Head of caudate nucleus (tissue), 42 donors: ENCODE measurements around the gene CMYA5.
A peak's percentile ranks its signal among the peaks of the same experiment; 100 is the strongest.

Experiments used
- DNase-seq, 42 donors: peaks; one replicate each; pipeline versions ENCODE4 v3.0.0 to v3.0.0-alpha.2; 2020 to 2021; ENCODE audit warnings: mixed read lengths in 7 of 42
- intact Hi-C: fragments of 100-400 bp; cut with DNase I; formaldehyde crosslinking; loops from one replicate; pipeline ENCODE4 v1.15.0; 2022

CMYA5 gene

DNA sequence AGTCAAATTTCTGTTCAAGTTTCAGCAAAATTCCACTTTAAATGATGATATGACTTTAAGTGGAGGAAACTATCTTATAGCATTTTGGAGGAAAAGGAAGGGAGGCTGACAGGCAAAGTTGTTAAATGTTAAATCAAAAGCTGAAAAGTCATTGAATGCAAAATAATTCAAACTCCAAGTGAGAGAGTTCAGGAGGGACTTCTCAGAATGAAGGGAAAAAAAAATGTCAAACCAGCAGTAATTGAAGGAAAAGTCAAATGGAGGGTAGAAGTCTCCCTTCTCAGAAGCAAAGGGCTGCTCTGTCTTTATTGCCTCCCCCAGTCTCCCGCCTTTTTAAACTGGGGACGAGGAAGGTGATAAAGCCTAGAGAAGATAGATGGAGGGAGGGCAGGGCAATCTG lies 134.8 kb downstream of the CMYA5 start:
- peak in 1 of 42 donors; percentile 0 for DNase-seq
- intact Hi-C loops: no loop called here

DNA sequence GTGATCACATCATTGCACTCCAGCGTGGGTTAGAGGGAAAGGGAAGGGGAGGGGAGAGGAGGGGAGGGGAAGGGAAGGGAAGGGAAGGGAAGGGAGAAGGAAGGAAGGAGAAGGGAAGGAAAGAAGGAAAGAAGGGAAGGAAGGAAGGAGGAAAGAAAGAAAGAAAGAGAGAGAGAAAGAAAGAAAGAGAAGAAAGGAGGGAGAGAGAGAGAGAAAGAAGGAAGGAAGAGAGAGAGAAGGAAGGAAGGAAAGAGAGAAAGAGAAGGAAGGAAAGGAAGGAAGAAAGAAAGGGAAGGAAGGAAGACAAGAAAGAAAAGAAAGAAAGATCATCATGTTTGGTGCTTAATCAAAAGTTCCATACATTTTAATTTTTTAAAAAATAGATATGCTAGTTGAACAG lies 136.2 kb downstream of the CMYA5 start:
- intact Hi-C loops: no loop called here
- no peak for DNase-seq

DNA sequence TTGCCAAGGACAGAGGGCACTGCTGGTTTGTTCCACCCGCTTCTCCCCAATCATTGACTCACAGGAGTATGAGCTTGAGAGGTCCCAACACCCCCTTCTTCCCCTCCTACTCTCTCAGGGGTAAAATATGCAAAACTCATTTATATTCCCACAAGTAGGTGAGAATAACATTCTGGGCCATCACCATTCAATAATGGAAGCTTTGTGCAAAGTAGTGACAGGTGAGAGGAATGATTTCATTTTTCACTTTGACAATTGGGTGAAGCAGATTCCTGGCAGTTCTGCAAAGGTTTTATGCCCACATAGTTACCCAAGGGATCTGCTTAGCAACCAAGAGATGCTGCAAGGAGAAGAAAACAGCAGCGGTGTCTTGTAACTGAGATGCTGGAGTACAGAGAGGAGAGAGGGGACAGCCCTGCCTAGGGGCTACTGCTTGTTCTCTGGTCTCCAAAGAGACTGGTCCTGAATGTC lies 137.6 kb downstream of the CMYA5 start:
- intact Hi-C loops: no loop called here
- peak in 18 of 42 donors; percentile 13 to 79 (median 42) for DNase-seq

DNA sequence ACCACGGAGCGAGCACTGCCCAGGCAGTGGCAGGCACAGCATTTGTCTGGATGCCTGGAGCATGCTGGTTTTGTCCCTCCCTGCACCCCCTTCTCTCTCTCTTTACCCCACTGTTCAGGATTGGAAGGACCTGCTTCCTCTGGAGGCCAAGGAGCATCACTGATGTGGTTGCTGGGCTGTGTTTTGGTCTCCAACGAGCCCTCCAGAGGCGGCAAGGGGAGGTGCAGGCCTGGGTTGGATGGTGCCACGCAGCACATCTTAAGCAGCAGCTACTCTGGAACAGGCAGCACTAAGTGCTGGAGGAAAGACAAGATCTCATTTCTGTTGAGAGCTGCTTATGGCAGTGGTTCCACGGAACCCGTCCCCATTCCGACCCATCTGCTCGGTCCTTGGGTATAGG lies 139.6 kb downstream of the CMYA5 start:
- DNase-seq: peak in 11 of 42 donors; percentile 18 to 59 (median 27)
- intact Hi-C loops: no loop called here

DNA sequence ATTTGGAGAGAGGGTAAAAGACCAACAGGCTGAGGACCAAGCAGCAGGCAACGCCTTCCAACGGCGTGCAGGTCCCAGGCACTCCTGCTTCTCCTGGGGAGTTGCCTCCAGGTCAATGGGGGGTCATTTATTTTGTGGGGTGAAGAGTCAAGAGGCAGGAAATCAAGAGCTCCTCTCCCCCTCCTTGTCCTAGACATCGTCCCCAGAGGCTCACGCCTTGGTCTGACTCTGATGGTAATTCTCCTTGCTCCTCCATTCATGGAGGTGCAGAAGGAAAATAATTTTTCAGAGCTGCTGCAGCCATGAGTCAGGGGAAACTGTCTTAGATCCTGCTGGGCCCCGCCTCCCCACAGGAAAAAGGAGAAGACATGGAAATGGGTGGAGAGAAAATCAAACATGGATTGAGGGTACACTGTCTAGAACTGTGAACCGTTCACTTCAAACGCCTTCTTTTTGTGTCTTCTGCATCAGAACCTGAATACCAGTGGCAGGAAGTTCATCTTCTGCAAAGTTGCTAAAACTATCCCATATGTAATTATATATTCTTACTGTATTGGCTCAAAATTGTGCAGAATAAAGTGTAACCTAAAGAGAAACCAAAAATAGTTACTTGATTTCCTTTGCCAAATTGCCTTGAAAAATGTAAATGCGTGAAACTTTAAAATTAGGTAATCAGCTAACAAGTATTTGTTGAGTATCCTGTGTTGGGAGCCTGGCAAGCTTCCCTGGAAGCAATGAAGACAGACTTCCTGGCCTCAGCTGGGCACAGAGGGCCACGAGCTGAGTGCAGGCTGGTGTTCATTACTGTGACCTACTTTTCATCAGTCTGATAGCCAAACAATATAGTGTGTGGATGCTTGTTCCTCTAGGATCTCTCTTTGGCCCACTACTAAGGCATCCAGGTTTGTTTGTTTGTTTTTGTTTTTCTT lies 142.0 kb downstream of the CMYA5 start:
- intact Hi-C loops: no loop called here
- peak in 2 of 42 donors; percentile 8 to 19 for DNase-seq

DNA sequence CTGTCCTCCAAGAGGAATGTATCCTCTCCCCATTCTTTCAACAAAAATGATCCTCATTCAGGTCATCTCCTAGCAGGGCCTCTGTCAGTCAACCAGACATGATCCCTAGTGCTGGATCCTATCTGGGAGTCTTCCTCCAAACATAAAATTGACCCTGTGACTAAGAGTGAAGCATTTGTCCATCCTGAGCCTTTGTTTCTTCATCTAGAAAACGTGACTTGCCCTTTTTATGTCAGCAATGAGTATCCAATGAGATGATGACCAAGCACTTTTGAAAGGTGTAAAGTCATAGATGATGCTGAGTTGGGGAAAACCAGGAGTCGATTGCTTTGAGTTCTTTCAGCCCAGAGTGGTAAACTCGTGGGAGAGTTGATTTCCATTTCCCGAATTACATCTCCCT lies 143.3 kb downstream of the CMYA5 start:
- peak in 1 of 42 donors; percentile 4 for DNase-seq
- intact Hi-C loops: no loop called here

DNA sequence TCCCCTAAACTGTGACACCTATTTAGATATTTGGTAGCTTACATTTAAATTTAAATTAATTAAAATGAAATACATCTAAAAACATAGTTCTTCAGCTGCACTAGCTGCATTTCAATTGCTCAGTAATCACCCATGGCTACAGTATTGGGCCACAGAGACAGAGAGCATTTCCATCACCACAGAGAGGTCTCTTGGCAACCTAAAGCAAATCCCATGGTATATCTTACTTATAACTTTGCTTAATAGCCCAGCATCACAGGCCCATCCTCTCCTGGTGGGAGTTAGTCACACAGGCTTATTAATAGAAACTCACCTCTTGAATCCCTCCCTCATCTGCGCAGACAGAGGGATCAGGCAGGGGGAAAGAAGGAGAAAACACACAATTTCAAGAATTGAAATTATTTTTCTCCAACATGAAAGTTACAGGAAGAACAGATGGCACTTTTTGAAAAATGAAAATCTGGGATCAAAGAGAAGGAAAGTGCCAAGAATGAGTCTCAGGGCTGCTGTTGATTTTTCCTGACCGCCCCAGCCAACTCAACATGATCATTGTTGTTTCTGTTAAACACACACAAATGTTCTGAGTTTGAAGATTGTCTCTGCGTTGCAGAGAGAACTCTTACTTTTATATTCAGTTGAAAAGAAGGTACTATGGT lies 144.6 kb downstream of the CMYA5 start:
- intact Hi-C loops: no loop called here
- peak in 1 of 42 donors; percentile 8 for DNase-seq

DNA sequence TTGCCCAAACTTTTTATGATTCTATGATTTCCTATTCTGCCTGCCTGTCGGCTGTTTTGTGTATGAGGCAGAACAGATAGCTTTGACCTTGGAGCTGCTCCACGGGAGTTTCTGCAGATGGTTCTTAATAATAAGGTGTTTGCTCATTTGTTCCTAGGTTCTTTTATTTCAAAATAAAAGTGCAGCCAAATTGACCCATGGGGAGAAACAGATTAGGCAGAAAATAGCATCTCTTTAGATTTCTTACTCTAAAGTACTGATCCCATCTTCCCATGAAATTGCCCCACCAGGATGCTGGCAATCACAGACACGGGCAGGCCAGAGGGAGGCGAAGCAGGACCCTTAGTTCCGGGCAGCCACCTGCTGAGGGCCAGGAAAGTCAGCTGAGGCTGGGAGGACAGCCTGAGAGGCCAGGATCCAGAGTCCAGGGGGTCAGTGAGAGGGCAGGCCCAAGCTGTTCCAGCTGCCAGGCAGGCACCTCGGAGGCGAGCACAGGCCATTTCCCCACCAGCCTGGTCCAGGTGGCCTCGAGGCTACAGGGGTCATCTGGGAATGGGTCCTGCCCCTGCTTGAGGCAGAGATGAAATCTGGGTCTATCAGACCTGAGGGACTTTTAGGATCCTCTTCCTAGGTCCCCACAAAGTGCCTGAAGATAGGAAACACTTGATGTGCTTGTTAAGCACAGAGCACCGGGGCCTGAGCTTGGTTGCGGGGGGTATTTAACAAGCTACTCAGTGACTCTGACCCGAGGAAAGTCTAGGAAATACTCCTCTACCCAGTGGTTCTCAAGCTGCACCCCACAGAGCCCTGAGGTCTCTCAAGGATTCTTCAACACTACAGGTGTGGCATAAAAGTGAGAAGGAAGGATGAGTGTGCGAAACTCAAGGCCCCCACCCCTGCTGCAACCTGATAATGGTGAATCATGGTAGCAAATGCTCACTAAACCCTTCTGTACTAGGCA lies 145.4 kb downstream of the CMYA5 start:
- peak in 2 of 42 donors; percentile 5 to 39 for DNase-seq
- intact Hi-C loops: no loop called here

DNA sequence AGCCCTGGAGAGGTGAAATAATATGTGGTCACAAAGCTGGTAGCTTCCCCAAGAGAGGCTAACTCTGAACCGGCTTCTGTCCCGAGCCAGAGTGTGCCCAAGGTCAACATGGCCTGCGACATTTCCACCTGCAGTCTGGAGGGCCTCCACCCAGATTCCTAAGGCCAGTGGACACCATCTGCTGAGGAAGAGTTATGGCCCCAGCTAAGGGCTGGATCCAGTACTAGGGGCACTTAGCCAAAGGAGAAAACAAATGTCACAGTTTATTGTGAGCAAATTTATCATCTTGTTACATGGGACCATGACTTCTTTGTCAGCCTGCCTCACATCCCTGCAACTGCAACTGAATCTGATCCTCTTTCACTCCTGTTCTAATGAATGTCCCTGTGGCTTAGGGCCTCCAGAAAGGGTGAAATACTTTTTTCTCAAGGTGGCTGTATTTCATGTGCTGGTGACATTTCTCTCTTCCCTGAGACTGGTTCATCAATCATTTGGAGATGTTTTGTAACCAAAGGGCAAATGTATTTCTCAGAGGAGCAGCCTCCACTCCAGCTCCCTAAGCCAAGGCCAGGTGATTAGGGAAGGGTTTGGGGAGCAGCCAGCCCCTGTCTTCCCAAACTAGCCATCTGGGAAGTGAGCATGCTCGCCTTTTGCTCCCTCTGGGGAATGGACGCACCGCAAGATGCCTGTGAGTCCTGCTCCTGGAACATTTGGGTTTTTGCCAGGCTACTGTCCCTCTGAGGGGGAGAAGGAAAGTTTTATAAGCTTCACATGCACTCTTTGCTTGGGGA lies 148.3 kb downstream of the CMYA5 start:
- intact Hi-C loops: no loop called here
- peak in 1 of 42 donors; percentile 25 for DNase-seq

DNA sequence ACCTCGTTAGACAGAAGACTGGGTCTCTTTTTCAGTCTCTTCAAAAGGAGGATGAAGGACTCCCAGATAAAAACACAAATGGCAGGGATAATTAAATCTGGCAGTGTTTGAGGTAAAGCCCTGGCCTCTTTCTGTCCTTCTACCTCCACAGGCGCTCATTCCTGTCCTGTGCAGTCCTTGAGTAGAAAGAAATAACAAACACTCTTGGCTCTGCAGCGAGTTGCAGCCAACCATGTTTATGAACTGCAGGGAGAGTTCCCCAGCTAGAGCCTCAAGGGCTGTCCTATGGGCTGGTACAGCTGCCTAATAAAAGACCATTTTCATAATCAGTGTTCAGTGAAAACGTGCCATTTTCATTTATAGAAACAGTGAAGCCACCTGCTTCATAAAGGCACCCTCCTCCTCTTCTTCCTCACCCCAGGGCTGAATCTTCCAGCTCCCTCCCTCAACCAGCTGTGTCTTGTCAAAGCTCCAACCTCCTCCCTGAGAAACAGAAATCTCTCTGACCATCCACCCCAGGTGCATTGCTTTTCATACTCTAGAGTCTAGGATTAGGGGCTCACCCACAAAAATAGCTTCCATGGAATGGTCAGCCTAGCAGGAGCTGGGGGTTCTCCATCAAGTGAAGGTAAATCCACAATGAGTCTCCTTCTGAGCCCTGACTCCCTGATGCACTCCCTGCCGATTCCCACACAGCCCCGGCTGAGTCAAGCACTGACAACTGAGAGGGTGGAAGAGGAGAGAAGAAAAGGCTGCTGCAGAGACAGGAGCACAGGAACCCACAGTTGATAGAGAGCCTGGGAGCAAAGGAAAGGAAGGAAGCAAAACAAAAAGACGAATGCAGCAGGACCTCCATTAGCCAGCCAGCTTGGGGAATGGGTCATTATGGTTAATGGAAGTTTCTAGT lies 150.7 kb downstream of the CMYA5 start:
- DNase-seq: peak in 41 of 42 donors; percentile 30 to 89 (median 69)
- intact Hi-C loops: no loop called here

DNA sequence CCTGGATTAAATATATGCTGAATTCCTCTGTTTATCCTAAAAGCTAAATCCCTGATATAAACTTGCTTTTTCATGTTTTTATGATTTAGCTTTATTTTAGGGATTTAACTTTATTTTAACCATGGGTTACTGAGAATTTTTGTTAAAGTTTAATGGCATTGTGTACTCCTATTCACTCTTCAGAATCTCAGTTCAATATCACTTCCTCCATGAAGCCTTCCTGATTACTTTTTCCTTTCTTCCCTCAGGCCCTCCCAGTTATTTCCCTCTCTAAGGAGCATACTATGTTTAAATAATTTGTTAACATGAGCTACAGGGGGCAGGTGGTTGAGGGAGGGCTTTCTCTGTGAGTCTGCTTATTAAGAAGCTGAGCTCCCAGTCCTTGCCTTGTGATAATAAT lies 151.5 kb downstream of the CMYA5 start:
- intact Hi-C loops: no loop called here

DNA sequence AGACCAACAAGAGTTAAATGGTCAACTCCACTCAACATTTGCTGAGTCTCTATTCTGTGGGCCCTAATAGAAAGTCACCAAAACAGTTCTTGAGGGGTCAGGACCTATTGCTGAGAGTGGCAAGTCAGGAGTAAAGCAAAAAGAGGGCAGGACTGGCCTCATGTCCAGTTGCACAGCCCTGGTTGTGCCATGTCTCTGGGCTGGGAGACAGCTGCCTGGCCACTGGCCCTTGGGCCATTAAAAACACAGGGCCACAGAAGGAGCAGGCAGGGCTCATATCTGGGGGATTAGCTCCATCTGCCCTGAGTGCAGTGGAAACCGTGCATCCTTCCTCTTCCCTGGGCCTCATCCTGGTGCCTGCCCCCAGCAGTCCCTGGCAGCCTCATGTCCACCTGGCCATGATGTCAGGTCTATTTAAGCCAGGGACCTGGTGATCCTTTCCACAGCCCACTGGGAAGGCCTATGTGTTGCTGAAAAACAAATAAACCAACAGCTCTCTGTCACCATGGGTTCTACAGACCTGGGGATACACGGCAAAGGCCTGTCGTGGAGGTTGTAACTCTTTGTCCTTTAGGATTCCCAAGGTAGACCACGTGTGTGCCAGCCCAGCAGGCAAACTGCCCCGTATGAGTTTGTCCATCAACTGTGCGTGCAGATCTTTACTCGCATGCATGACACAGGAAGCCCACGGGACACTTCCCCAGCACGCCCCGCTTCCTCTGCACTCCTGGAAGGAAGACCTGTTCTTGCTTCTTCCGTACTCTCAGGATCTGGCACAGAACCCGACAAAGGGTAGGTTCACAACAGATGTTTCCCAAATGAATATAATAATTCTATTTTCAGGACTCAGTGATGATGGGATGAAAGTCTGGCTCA lies 152.6 kb downstream of the CMYA5 start:
- intact Hi-C loops: no loop called here
- DNase-seq: peak in 1 of 42 donors; percentile 37

More for the DNA sequence above, 151.5 kb downstream of the CMYA5 start:
- peak in 1 of 42 donors; percentile 26 for DNase-seq

DNA sequence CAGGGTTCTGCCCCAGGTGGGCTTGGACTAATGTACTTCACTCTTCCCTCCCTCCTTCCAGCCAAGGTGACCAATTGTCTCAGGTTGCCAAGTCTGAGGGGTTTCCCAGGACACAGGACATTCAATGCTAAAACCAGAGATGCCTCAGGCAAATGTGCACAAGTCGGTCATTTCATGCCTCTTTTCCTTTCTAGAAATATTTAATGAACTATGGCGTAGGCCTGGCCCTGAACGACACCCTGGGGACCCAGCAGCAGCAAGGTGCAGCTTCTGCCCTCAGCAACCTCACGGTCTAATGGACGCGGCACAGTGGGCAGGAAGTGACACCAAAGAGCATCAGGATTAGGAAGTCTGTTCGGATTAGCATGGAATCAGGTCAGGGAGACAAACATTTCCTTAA lies 153.4 kb downstream of the CMYA5 start:
- peak in 1 of 42 donors; percentile 16 for DNase-seq
- intact Hi-C loops: no loop called here

DNA sequence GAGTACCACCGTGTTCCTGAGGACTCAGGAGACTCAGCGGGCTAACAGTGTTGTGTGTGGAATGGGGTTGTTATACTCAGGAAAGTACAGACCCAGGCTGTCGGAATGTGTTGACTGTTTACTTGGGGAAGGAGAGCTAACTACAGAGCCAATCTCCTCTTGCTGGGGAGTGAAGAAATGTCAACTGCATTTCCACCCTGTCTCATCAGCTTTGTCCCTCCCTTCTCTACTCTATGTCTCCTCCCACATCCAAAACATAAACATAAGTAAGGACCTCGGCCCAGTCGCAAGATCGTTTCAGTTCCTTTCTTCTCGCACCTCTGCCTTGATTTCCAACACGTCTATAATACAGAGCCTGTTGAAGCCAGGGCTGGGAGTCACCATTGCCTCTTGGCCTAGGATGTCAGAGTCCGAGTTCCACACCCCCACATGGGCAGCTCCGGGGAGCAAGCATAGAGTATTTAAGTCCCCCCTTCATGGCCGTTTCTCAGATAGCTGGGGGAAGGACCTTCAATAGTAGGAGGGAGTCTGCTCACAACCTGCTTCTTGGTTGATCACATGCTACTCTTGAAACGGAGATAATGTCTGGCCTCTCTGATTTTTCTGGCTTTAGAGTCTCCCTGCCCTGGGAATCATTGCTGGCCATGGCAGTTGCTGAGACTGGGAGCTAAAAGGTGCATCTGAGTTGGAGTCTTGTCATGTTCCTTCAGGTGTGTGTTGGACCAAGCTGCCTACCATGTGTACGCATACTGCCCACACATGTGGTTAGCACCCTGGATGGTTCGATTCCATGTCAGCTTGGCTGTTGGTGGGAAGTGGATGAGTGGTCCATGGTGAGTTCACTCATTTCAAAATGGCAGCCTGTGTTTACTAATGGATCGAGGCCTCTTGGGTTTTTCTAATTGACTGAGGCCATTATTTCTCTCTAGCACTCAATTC lies 154.1 kb downstream of the CMYA5 start:
- DNase-seq: peak in 1 of 42 donors; percentile 21

DNA sequence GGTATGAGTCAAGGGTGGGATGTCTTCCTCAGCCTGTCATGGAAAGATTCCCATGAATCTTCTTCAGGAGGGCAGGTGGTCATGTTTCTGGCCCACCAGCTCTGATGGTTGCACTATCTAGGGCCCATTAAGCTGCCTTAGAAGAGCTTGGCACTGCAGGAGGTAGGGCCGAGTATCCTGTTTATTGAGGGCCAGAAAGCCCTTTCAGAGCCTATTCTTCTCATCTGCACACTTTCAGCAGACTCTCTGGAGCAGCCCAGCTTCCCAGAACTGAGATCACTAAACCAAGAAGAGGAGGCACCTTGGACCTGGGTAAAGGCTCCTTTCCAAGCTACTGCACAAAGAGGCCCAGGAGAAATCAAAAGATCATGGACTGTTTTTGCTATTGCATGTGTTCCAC lies 154.9 kb downstream of the CMYA5 start:
- peak in 1 of 42 donors; percentile 35 for DNase-seq
- intact Hi-C loops: no loop called here

More for the DNA sequence above, 154.1 kb downstream of the CMYA5 start:
- intact Hi-C loops: no loop called here
